Measurements from ENCODE around the gene MAN1C1.
"Not testable (repeated sequence)": the region's sequence is repeated elsewhere in the genome, so short reads cannot be mapped to it uniquely, and the experiment has no call there.

MAN1C1 gene

GRCh38 chr1:25683731-25684130 is 67.1 kb downstream of the MAN1C1 start:
- DNase-seq = no peak

DNA sequence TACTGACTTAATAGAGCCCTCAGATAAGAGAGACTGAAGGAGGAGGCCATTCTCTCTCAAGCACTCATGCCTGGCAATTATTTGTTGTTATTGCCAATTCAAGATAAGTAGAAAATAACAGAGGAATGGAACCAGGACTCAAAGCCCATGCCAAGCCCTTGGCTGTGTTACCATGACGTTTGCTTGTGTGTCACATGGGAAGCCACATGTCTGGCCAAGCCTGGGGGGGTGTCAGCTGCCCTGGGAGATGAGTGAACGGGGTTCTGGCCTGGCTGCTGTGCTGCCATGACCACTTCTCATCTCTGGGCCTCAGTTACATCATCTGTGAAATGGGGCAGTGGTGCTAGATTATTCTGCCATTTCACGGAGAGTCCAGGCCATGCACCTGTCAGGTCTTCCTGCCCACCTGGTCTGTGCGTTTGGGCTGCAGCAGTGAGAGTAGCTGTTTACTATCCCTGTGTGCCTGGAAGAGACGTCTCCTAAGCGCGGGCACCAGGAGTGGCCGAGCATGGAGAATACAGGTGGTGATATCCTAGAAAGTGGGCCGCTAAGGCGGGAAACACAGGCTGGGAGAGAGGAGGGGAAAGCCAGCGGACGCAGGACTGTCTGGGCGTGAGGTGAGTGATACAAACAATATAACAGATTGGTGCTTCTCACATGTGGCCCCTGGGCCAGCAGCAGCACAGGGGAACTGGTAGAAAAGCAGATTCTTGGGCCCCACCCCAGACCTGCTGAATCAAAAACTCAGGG is 67.8 kb downstream of the MAN1C1 start:
- no peak for DNase-seq

GRCh38 chr1:25685211-25685750 is 68.7 kb downstream of the MAN1C1 start:
- DNase-seq = no peak

DNA sequence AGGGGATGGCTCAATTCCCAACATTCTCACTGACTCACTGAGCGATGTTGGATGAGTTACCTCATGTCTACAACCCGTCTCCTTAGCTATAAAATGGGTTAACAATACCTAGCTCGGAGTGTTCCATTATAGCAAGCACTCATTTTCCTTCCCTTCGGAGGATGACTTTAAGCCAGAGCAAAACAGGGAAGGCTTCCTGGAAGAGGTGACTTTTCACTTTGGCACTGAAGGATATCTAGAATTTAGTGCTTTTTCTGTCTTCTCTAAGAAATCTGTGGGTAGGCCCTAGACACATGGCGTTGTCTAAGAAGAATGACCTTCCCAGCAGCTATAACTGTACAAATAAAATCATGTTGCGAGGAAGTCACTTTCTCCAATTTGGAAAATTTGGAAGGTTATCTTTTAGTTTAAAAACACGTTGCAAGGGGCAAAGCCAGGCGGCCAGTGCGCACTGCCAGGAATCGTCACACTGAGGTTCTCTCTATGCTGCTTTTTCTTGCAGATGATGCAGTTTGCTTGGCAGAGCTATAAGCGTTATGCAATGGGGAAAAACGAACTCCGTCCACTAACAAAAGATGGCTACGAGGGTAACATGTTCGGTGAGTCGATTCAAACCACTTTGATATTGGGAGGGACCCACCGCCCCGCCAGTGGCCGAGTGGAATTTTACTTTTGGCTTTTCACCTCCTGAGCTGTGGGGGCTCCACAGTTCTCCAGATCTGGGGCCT is 69.5 kb downstream of the MAN1C1 start:
- DNase-seq = no peak

DNA sequence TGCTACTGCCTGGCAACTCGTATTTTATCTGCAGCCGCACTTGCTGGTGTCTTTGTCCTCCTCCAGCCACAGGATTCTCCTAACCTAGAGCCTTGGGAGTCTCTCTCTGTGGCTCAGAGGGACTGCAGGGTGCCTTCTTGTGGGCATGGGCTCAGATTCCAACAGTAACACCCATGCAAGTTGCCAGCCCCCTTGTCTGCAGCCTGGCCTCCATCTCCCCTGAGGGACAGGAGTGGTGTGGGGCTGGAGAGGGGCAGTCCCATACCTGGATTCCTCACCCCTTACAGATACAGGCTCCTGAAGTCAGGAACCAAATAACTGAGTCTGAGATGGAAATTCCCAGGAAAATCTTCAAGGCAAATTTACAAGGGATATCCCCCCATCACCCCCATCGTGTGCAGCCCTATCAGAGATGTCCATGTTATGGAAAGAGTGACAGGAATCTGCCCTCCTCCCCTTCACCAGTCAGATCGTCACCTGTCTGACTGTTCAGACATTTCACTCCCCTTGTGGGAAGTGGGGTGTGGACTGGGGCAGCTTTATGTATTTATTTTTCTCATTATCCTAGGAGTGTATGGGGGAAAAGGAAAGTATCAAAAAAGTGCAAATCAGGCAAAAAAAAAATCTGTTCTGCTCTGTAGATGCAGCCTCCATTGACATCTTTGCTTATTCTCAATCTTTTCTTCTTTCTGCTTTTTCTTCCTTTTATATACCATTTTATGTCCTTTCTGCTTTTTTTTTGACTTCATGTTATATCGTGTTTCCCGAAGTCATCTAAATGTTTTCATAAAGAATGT is 70.8 kb downstream of the MAN1C1 start:
- no peak for DNase-seq

- DNase-seq = no peak
Measured at GRCh38 chr1:25688390-25689119, 72.0 kb downstream of the MAN1C1 start.

DNA sequence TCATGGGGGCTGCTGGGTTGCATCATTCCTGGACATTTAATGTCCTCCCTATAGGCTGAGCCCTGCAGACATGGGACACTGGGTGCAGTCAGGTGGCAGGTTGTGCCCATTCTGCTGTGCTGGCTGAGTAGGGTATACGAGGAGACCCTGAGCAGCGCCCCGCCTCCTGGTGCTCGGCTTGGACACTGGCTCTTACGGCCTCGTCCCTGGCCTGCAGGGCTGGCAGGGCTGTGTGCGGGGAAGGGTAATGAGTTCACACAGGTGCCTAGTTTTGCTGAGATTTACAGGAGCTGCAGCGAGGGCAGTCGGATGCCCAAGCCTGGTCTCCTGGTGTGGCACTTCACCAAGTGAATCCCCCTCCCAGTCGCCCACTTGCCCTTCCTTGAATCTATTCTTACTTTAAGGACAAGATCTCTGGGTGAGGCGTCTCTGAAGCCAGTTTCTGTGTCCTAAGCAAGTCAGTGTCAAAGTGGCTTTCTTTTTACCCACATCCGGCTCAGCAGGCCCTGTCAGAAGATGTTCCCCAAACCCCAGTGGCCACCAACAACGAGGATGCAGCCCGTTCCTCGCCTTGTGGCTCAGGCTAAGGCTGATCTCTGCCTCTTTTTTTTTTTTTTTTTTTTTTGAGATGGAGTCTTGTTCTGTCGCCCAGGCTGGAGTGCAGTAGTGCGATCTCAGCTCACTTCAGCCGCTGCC is 73.2 kb downstream of the MAN1C1 start:
- no peak for DNase-seq

DNA sequence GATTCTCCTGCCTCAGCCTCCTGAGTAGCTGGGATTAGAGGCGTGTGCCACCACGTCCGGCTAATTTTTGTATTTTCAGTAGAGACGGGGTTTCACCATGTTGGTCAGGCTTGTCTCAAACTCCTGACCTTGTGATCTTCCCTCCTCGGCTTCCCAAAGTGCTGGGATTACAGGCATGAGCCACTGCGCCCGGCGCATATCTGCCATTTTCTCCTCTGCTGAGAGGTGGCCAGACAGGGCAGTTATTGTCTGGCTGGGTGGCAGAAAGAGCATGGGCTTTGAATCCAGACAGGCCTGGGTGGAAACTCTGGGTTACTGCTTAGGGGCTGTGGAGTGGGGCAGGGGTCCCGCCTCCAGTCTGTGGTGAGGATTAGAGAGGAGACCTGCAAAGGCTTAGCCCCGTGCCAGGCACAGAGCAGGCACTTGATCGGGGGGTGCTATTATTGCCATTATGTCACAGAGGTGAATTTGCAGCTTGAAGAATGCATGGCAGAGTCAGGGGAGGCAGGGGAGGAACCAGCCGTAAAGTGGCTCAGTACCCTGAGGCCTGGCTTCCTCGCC is 73.9 kb downstream of the MAN1C1 start:
- no peak for DNase-seq

GRCh38 chr1:25691211-25691610 is 74.6 kb downstream of the MAN1C1 start:
- DNase-seq = no peak

- no peak for DNase-seq
Measured at GRCh38 chr1:25692560-25692959, 76.0 kb downstream of the MAN1C1 start.

DNA sequence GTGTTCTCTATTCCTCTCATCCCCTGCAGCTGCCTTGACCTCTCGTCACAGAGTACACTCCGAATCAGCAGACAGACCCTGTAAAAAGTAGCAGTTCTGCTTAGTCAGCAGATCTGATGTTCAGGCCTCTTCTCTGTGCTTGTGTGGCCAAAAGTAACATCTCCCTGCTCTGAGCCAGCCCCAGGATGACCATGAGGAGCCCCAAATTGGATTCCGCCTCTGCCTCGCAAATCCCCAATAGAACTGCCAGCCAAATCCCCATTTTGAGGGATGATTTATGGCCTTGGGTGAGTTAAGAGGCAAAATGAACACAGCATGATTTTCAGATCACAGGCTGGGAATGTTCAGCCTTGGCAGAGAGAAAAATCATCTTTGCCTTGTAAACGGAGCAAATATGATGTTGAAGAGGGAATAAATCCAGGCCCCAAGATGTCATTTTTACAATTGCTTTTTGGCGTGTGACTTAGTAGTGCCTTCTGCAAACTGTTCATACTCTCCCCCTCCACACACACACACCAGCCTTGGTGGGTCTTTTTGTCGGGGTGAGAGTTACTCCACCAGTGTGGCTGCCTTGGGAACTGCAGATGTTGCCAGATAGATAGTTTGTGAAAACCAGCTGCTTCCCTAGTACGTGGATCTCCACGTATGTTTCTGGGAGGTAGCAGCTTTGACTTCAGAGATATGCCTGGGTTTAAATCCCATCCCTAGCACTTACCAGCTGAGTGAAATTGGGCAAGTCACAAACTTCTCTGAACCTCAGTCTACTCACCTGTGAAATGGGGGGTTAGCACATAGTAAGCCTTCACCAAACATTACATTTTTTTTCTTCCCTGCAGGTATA is 77.8 kb downstream of the MAN1C1 start:
- no peak for DNase-seq

GRCh38 chr1:25695090-25695770 is 78.6 kb downstream of the MAN1C1 start:
- DNase-seq = no peak

GRCh38 chr1:25695771-25696311 is 79.2 kb downstream of the MAN1C1 start:
- no peak for DNase-seq

- DNase-seq = not testable (repeated sequence)
Measured at GRCh38 chr1:25696643-25697042, 80.1 kb downstream of the MAN1C1 start.

DNA sequence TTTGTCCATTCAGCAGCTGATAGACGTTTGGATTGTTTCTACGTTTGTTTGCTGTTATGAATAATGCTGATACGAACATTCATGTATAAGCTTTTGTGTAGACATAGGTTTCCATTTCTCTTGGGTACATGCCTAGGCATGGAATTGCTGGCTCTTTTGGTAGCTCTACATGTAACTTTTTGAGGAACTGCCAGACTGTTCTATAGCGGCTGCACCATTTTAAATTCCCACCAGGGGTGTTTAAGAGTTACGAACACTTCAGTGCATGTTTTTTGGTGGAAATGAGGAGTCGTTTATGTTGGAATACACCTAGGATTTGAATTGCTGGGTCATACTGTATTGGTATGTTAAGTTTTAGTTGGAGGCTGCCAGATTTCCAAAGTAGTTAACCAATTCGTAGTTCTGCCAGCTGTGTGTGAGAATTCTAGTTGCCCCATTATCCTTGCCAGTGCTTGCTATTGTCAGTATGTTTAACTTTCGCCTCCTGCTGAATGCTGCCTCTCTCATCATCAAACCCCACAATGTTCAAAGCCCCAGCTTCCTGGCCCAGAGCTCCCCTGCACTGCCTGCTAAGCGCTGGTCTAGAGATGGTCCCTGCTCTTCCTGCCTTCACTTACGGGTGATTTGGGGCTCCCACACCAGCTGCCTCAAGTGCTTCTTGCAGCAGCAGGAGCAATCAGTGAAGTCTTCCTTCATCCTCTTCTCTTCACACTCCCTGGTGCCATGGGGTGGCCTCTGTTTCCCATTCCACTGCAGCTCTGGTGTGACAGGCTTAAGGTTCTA is 81.0 kb downstream of the MAN1C1 start:
- no peak for DNase-seq

DNA sequence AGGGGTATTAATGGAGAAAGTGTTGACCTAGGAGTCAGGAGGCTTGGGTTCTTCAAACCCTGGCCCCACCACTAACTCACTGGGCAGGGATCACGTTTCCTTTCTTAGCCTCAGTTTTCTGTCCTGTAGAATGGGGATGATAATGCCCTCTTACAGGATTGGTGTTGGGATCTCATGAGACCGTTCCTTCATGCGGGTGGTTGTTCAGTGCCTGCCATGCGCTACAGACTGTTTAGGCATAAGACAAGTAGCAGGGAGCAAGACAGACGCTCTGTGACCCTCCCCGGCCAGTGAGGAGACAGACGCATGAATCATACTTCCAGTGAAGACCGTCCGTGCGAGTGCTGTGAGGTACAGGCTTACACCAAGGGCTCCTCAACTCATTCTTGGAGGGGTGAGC is 81.7 kb downstream of the MAN1C1 start:
- no peak for DNase-seq

DNA sequence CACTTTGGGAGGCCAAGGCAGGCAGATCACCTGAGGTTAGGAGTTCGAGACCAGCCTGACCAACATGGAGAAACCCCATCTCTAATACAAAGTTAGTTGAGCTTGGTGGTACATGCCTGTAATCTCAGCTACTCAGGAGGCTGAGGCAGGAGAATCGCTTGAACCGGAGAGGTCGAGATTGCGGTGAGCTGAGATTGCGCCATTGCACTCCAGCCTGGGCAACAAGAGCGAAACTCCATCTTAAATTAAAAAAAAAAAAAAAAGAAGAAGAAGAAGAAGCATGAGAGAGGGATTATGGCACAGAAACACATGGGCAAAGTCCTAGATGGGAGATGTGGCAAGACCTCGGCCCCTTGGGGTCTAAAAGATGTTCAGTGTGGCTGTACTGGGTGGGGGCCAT is 82.5 kb downstream of the MAN1C1 start:
- DNase-seq = not testable (repeated sequence)

DNA sequence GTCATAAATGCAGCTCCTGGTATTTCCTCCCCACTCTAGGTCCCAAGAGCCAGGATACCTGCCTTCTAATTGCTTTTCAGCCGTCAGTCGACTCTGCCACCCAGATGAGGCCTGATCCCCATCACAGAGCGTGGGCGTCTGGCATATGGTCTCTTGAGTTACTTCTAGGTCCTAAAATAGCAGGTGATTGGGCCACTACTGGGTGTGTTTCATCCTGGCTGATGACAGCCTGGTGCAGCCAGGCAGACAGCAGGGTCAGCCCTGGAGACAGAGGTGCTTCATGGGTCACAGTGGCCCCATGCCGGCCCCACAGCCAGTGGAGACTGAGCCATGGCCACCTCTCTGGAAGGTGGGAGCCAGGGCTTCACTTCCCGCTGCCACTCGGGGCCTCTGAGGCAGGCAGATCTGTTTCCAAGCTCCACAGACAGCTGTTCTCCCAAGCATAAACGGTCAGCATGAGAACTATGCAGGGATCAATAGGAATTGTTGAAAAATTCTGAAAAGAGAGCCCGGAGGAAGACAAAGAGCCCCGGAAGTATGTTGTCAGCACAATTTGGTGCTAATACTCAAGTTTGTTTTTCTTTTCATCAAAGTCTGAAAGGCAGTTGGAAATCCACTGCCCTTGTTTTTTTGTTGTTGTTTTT is 83.0 kb downstream of the MAN1C1 start:
- DNase-seq = no peak

DNA sequence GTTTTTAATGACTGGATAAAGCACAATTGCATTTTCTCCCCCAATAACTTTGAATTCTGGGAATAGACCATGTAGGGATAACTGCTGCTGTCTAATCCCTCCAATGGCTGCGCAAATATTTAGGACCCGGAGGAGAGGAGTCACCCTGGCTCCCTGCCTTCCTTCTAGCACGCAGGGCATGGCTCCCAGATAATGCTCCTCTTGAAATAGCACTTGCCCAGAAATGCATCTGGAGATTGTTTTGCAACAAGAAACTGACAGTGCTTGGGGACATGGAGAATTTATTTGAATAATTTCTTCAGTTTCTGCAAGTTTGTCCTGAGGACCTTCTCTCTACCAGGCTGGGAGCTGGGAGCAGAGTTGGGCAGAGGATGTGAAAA is 83.5 kb downstream of the MAN1C1 start:
- no peak for DNase-seq

All from NK-92 treated with Interleukin-12 subunit alpha and Interleukin-12 subunit beta, amount 100 ng/mL, for 24 hours (cell line).